ENCODE results near the gene AIG1. TPM values are rescaled to one million over a fixed set of nuclear protein-coding genes. Genes with fewer than 3 reads are reported as not detected.

AIG1 gene
- total RNA-seq, 3 donors from 2014 or later: 18.5 to 21.5 (median 21.0) TPM

DNA sequence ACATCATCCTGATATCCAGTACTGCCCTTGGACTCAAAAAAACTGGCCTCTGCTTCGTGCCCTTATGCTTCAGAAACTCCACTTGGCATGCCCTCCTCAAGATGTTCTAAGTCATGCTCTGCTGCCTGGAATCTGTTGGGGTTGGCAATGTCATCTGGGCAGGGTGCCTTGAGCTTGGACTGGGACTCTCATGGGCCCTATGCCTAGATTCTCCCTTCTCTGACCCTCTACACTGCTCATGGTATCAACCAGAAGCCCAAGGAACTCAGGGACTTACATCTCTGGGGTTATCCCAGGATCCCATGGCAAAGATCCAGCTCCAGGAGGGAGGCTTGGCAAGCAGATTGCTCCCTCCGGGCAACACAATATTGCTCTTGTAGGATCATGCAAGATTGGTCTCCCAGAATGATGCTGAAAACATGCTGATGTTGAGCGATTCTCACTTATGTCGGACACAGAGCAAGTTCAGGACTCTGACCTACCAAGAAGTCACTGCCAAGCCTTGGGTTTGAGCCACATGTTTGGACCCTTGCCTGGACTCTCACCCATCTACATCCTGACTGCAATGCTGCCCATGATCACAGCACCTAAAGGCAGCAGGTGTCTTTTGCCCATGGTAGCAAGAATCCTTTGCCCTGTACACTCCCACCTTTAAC, 301.0 kb downstream of the AIG1 start:
- Histone ChIP-seq H3K36me3 (ENCODE audit: low read depth) (no peaks in the 10 kb centered on the region), H3K9me3 (no peaks in the 10 kb centered on the region), H3K4me1 (ENCODE audit: low read depth) (no peaks in the 10 kb centered on the region), H3K4me3 (no peak overlapping the region)
- DNase-seq (no peak), ATAC-seq (no peak)
- intact Hi-C loops (cut with DNase I, micrococcal nuclease): no loop called here
- TF ChIP-seq, protein P1, sequence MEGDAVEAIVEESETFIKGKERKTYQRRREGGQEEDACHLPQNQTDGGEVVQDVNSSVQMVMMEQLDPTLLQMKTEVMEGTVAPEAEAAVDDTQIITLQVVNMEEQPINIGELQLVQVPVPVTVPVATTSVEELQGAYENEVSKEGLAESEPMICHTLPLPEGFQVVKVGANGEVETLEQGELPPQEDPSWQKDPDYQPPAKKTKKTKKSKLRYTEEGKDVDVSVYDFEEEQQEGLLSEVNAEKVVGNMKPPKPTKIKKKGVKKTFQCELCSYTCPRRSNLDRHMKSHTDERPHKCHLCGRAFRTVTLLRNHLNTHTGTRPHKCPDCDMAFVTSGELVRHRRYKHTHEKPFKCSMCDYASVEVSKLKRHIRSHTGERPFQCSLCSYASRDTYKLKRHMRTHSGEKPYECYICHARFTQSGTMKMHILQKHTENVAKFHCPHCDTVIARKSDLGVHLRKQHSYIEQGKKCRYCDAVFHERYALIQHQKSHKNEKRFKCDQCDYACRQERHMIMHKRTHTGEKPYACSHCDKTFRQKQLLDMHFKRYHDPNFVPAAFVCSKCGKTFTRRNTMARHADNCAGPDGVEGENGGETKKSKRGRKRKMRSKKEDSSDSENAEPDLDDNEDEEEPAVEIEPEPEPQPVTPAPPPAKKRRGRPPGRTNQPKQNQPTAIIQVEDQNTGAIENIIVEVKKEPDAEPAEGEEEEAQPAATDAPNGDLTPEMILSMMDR (IDR thresholded peaks at IDR 0.05): no peak

DNA sequence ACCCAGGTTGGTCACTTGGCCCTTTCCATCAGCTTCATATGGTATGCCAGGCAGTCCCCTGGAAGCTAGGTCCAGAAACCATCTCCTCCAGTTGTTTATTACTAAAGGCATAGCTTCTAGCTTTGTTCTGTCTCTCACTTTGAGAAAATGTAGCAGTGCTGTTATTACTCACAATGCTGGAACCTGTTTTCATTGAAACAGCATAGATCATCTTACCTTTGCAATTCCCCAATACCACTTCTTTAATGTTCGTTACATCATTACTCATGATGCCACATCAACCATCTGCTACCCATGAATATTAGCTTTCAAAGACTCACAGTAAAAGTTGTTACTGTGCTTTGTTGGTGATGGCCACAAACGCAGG, 301.5 kb downstream of the AIG1 start:
- H3K4me3 ChIP-seq: no peak overlapping the region
- no peaks in the 10 kb centered on the region for H3K4me1 ChIP-seq (ENCODE audit: low read depth)
- no peak for ATAC-seq
- no peaks in the 10 kb centered on the region for H3K9me3 ChIP-seq
- TF ChIP-seq, protein P1 (IDR thresholded peaks at IDR 0.05): no peak
- no peak for DNase-seq
- no peaks in the 10 kb centered on the region for H3K36me3 ChIP-seq (ENCODE audit: low read depth)
- intact Hi-C loops (cut with DNase I, micrococcal nuclease): no loop called here

DNA sequence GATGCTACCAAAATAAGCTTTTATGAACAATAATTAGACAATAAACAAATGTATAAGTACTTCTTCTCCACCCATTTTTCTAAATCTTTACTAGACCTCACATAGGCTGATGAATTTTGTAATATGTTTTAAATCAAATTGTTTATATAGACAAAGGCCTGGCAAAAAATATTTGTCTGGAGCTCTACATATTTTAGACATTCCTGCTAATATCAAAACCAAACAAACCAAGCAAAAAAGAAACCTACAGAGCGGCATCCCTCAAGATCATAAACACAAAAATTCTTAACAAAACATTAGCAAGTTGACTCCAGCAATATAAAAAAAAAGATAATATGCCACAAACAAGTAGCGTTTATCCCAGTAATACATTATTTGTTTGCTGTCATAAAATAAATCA, 302.6 kb downstream of the AIG1 start:
- ATAC-seq: no peak
- Histone ChIP-seq H3K4me1 (ENCODE audit: low read depth) (no peaks in the 10 kb centered on the region), H3K9me3 (no peaks in the 10 kb centered on the region), H3K4me3 (no peak overlapping the region), H3K36me3 (ENCODE audit: low read depth) (no peaks in the 10 kb centered on the region)
- intact Hi-C loops (cut with DNase I, micrococcal nuclease): no loop called here
- DNase-seq: no peak
- TF ChIP-seq, protein P1 (IDR thresholded peaks at IDR 0.05): no peak

DNA sequence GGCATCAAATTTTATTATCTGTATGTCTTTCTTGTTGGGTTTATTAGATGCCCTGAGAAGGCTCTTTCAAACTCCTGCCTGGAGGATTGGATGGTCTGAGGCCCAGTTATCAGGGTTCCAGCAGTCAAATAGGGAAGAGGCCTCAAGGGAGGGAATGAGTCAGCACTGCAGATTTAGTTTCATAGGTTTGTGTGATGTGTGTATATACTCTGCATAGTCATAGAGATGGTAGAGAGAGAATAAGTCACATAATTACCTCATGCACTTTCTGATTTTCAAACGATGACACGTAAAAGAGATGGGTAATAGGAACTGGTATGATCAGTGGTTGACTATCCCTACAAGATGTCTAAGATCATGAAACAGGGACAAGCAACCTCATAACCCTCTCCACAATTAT, 307.7 kb downstream of the AIG1 start:
- no peak overlapping the region for H3K4me3 ChIP-seq
- TF ChIP-seq, protein P1 (IDR thresholded peaks at IDR 0.05): no peak
- intact Hi-C loops (cut with DNase I, micrococcal nuclease): no loop called here
- no peaks in the 10 kb centered on the region for H3K4me1 ChIP-seq (ENCODE audit: low read depth)
- no peaks in the 10 kb centered on the region for H3K9me3 ChIP-seq
- DNase-seq (no peak), ATAC-seq (no peak)
- no peaks in the 10 kb centered on the region for H3K36me3 ChIP-seq (ENCODE audit: low read depth)

- DNase-seq: no peak
- TF ChIP-seq, protein P1 (IDR thresholded peaks at IDR 0.05): no peak
- intact Hi-C loops (cut with DNase I, micrococcal nuclease): no loop called here
- ATAC-seq: no peak
- no peaks in the 10 kb centered on the region for H3K36me3 ChIP-seq (ENCODE audit: low read depth)
- no peaks in the 10 kb centered on the region for H3K9me3 ChIP-seq
- H3K4me1 ChIP-seq (ENCODE audit: low read depth): no peaks in the 10 kb centered on the region
- no peak overlapping the region for H3K4me3 ChIP-seq
Observed at GRCh38 chr6:143369971-143370370, 309.3 kb downstream of the AIG1 start.
